Choroid plexus epithelial cell (primary cell): ENCODE measurements around the gene MARCHF5.

Source experiments
- DNase-seq: peaks from one replicate; pipeline ENCODE4 v3.0.0-alpha.2; 2010; ENCODE audit warnings: low read depth
- H3K4me3 ChIP-seq: 2 replicates; pipeline ENCODE4 v1.5.1; 2011; ENCODE audit warnings: low read depth, mild to moderate bottlenecking, control low read depth, low read length, moderate library complexity
- TF ChIP-seq, protein P1 (sequence below): conservative IDR thresholded peaks from 2 replicates; pipeline ENCODE4 v1.5.1; 2011; ENCODE audit warnings: low read depth, mild to moderate bottlenecking, control low read depth, inconsistent platforms, low read length, moderate library complexity

Gene MARCHF5

DNA sequence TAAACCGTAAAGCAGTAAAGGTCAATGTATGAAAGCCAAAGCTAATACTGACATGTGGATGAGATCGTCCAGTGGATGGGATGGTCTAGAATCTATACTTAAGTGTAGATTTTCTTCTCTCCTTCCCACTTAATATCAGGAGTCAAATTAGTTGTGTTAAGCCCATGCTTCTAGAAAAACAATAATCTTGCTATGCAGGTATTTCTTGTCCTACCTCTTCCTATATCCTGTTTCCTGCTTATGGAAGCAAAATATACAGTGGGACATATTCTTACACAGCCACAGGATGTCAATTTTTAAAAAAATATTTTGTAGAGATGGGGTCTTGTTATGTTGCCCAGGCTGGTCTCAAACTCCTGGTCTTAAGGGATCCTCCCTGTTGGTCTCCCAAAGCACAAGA lies 27.6 kb upstream of the MARCHF5 start:
- no peak for DNase-seq
- TF ChIP-seq, protein P1, sequence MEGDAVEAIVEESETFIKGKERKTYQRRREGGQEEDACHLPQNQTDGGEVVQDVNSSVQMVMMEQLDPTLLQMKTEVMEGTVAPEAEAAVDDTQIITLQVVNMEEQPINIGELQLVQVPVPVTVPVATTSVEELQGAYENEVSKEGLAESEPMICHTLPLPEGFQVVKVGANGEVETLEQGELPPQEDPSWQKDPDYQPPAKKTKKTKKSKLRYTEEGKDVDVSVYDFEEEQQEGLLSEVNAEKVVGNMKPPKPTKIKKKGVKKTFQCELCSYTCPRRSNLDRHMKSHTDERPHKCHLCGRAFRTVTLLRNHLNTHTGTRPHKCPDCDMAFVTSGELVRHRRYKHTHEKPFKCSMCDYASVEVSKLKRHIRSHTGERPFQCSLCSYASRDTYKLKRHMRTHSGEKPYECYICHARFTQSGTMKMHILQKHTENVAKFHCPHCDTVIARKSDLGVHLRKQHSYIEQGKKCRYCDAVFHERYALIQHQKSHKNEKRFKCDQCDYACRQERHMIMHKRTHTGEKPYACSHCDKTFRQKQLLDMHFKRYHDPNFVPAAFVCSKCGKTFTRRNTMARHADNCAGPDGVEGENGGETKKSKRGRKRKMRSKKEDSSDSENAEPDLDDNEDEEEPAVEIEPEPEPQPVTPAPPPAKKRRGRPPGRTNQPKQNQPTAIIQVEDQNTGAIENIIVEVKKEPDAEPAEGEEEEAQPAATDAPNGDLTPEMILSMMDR = no peak
- no peak overlapping the region for H3K4me3 ChIP-seq

DNA sequence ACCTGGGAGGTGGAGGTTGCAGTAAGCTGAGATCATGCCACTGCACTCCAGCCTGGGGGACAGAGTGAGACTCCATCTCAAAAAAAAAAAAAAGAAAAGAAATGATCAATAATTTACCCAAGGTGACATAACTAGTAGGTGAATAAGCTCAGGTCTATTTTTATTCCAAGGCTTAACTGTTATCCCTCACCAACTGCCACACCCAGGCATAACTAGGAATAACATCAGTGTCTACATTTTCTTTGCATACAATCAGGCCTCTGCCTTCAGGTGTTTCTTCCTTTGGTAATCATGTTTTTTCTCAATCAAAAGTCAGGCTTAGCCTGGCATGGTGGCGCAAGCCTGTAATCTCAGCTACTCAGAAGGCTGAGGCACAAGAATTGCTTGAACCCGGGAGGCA lies 26.7 kb upstream of the MARCHF5 start:
- H3K4me3 ChIP-seq = no peak overlapping the region
- TF ChIP-seq, protein P1 = no peak
- DNase-seq = no peak

DNA sequence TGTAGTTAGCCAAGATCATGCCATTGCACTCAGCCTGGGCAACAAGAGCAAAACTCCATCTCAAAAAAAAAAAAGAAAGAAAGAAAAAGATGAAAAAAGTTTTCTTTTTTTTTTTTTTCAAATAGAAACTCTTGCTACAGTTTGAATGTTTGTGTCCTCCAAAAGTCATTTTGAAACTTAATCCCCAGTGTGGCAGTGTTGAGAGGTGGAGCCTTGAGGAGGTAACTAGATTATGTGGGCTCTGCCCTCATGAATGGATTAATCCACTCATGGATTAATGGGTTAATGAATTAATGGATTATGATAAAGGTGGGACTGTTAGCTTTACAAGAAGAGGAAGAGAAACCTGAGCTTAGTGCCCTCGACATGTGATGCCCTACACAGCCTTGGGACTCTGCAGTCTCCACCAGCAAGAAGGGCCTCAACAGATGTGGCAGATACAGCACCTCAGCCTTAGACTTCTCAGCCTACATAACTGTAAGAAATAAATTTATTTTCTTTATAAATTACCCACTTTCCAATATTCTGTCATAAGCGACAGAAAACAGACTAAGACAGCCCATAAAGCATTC lies 25.2 kb upstream of the MARCHF5 start:
- TF ChIP-seq, protein P1 = no peak
- no peak overlapping the region for H3K4me3 ChIP-seq
- DNase-seq = no peak

DNA sequence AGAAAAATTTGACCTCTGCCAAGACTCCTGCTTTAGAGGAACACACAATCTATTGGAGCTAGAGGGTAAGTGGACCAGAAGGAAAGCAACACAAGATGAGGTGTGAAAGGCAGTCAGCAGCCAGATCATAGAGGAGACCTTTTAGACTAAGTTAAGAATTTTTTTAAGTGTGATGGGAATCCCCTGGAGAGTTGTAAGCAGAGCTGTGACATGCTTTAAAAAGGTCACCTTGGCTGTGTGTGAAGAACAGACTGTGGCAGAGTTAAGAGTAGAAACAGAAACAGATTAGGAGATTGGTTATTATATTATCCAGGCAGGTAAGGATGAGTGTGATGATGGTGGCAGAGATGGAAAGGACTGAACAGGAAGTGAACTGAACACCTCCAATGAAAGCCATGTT lies 23.6 kb upstream of the MARCHF5 start:
- peak; percentile 31 for DNase-seq
- H3K4me3 ChIP-seq = no peak overlapping the region
- TF ChIP-seq, protein P1 = no peak

DNA sequence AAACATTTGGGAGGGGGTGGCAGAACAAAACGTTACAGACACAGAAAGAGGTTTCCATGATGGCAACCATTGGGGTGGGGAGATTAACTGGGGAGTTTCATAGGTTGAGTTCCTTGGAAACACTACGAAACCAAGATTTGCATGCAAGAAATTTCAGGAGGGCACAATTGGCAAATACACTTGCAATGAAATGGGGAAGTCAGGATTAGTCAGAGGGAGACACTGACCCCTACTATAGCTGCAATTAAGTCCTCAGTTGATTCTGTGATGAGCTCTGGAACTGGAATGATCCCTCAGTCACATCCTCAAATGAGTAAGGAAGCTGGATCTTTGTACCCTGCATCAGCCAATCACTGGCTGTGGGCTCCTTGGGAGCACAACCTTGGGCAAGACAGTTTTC lies 22.2 kb upstream of the MARCHF5 start:
- no peak for DNase-seq
- TF ChIP-seq, protein P1 = no peak
- no peak overlapping the region for H3K4me3 ChIP-seq

DNA sequence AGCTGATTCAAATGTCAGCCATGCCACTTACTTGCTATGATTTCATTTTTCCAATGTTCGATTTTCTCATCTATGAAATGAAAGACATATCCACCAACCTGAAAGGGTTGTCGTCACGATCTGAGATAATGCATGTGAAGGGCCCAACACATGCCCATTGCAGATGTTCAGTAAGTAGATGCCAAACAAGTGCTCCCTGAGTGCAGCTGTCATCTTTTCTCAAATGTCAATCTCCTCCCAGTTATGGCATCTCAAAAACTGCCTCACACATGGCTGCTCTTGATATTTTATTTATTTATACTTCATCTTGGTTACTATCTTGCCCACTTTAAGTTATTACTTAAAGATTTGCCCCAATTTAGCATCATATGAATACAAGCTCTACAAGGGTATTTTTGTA lies 16.9 kb upstream of the MARCHF5 start:
- no peak for DNase-seq

More for the DNA sequence above, 16.9 kb upstream of the MARCHF5 start:
- TF ChIP-seq, protein P1 = no peak
- H3K4me3 ChIP-seq = no peak overlapping the region
